Cardiac fibroblast (primary cell): ENCODE measurements around the gene CYTL1.
A peak's percentile ranks its signal among the peaks of the same experiment; 100 is the strongest.

Source experiments
- DNase-seq, 2 donors: peaks; one replicate each; pipeline versions ENCODE4 v3.0.0 to v3.0.0-alpha.2; 2010; ENCODE audit warnings: low read depth in 2 of 2
- H3K4me3 ChIP-seq, 2 donors: replicated peaks in 1 of 2; 1 replicate in 1 of 2; 2 replicates in 1 of 2; pipeline ENCODE4 v1.5.1; 2011; ENCODE audit warnings: low read depth in 2 of 2, low read length in 2 of 2, mild to moderate bottlenecking in 2 of 2, moderate library complexity in 1 of 2
- CTCF ChIP-seq: IDR thresholded peaks from one replicate; pipeline ENCODE4 v1.5.1; 2011; ENCODE audit warnings: low read depth, mild to moderate bottlenecking, low read length, inconsistent platforms

Gene CYTL1

DNA sequence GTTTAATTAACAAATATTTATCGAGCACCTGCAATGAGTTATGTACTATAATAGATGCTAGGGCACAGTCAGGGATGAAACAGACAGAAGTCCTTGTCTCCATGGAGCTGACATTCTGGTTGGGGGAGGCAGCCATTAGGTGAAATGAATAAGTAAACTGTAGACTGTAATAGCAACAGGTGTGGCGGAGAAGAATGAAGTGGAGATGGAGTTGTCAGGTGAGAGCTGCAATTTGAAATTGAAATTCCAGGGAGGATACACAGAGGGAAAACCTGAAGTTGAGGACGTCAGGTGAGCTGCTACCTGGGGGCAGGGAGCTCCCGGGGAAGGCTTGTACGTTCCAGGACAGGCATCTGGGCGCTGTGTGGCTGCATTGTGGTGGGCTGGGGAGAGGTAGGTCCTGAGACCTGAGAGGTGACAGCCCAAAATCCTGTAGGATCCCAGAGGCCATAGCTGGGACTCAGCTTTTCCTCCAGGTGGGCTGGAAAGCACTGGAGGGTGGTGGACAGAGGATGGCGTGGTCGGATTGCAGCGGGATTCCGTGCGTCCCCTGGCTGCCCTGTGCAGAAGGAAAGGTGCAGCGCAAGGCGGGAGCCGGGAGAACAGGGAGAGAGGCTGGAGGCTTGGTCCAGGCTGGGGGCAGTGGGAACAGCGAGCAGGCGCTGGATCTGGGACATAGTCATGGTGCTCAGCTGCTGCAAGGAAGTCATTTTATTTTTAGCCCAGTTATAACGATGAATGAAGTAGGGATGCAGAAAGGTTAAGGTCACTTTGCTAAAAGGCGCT is 24.8 kb downstream of the CYTL1 start:
- no peak overlapping the region for H3K4me3 ChIP-seq
- no peak for DNase-seq
- no peak for TF ChIP-seq CTCF

- H3K4me3 ChIP-seq, result no peak overlapping the region
- no peak for DNase-seq
- no peak for TF ChIP-seq CTCF
Measured at GRCh38 chr4:4992833-4993232, 26.4 kb downstream of the CYTL1 start.

GRCh38 chr4:4991541-4992099 is 27.6 kb downstream of the CYTL1 start:
- DNase-seq, result no peak
- no peak for TF ChIP-seq CTCF
- H3K4me3 ChIP-seq, result no peak overlapping the region

GRCh38 chr4:4990857-4991540 is 28.3 kb downstream of the CYTL1 start:
- TF ChIP-seq CTCF, result no peak
- peak; percentile 54 to 96 for DNase-seq
- no peak overlapping the region for H3K4me3 ChIP-seq

- DNase-seq, result peak in 1 of 2 donors; percentile 55
- no peak for TF ChIP-seq CTCF
- H3K4me3 ChIP-seq, result no peak overlapping the region
Measured at GRCh38 chr4:4990329-4990728, 28.9 kb downstream of the CYTL1 start.

DNA sequence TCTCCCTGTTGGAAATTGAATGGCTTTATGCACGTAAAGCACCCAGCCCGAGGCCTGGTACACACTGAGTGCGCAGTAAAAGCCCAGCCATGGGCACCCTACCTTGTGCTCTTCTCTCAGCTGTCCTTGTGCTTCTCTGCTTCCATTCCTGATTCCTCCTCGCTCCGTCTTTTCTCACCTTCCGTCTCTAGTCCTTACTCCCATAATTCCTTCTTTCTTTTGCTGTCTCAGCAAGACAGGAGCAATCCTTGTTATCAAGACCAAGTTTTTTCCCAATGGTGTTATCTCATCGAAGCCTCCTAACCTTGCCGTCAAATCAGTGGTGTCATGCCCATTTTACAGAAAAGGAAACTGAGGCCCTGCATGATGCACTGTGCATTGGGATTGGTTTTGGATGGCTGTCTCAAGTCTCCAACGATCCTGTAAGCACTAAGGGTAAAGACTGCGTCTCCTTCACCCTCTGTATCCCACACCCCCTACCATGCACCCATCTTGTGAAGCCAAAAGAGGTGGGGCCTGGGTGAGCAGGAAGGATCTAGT is 30.1 kb downstream of the CYTL1 start:
- no peak for TF ChIP-seq CTCF
- H3K4me3 ChIP-seq, result no peak overlapping the region
- no peak for DNase-seq
